HG02763 (cell line): Measurements from ENCODE around the gene CSRNP3.

Experiments used
- ATAC-seq: cut with Tn5 transposase; IDR thresholded peaks from one replicate; pipeline ENCODE4 v1.9.1; 2021; ENCODE audit warnings: mild to moderate bottlenecking, moderate library complexity; ENCODE audit not compliant: unreplicated experiment

The CSRNP3 gene

GRCh38 chr2:165667375-165667774 lies 197.9 kb downstream of the CSRNP3 start:
- no peak for ATAC-seq

- ATAC-seq = no peak
Measured at GRCh38 chr2:165674780-165675179, 205.3 kb downstream of the CSRNP3 start.

- no peak for ATAC-seq
Measured at GRCh38 chr2:165675551-165675968, 206.1 kb downstream of the CSRNP3 start.

- ATAC-seq = no peak
Measured at GRCh38 chr2:165678882-165679281, 209.4 kb downstream of the CSRNP3 start.

- no peak for ATAC-seq
Measured at GRCh38 chr2:165679621-165680020, 210.1 kb downstream of the CSRNP3 start.

GRCh38 chr2:165681841-165682240 lies 212.3 kb downstream of the CSRNP3 start:
- no peak for ATAC-seq

GRCh38 chr2:165682546-165682945 lies 213.0 kb downstream of the CSRNP3 start:
- no peak for ATAC-seq

GRCh38 chr2:165686800-165687199 lies 217.3 kb downstream of the CSRNP3 start:
- ATAC-seq = no peak

GRCh38 chr2:165687426-165688002 lies 218.0 kb downstream of the CSRNP3 start:
- no peak for ATAC-seq

GRCh38 chr2:165691615-165692014 lies 222.1 kb downstream of the CSRNP3 start:
- ATAC-seq = no peak

- ATAC-seq = no peak
Measured at GRCh38 chr2:165692906-165693305, 223.4 kb downstream of the CSRNP3 start.

GRCh38 chr2:165693838-165694237 lies 224.3 kb downstream of the CSRNP3 start:
- ATAC-seq = no peak

- ATAC-seq = no peak
Measured at GRCh38 chr2:165697748-165698443, 228.4 kb downstream of the CSRNP3 start.

- ATAC-seq = peak; percentile 89
Measured at GRCh38 chr2:165698444-165698884, 229.0 kb downstream of the CSRNP3 start.

GRCh38 chr2:165699946-165700345 lies 230.4 kb downstream of the CSRNP3 start:
- no peak for ATAC-seq

- ATAC-seq = no peak
Measured at GRCh38 chr2:165700531-165700930, 231.0 kb downstream of the CSRNP3 start.

- ATAC-seq = no peak
Measured at GRCh38 chr2:165701147-165701546, 231.6 kb downstream of the CSRNP3 start.

GRCh38 chr2:165706960-165707487 lies 237.5 kb downstream of the CSRNP3 start:
- ATAC-seq = no peak

- no peak for ATAC-seq
Measured at GRCh38 chr2:165716091-165716490, 246.6 kb downstream of the CSRNP3 start.

GRCh38 chr2:165718610-165719210 lies 249.2 kb downstream of the CSRNP3 start:
- no peak for ATAC-seq

GRCh38 chr2:165720511-165720910 lies 251.0 kb downstream of the CSRNP3 start:
- ATAC-seq = no peak

GRCh38 chr2:165725421-165725820 lies 255.9 kb downstream of the CSRNP3 start:
- no peak for ATAC-seq
